Astrocyte (in vitro differentiated cells and primary cell): ENCODE results near the gene ADARB2. TPM values are rescaled to one million over a fixed set of nuclear protein-coding genes. Genes with fewer than 3 reads are reported as not detected.

ENCODE experiments used
- DNase-seq: peaks from one replicate; pipeline ENCODE4 v3.0.0-alpha.2; 2010; ENCODE audit warnings: low read depth
- FAIRE-seq: peaks from 2 replicates; lab custom pipeline; 2011; peaks lifted over from hg19 to GRCh38; lab: Jason Lieb, UNC
- H2AFZ ChIP-seq: 2 replicates; pipeline ENCODE4 v1.6.0; 2012; ENCODE audit warnings: low read depth, low read length, inconsistent platforms
- H3K27ac ChIP-seq: 2 replicates; pipeline ENCODE4 v1.5.1; 2011; ENCODE audit warnings: low read depth, low read length, inconsistent platforms
- H3K27me3 ChIP-seq: 2 replicates; pipeline ENCODE4 v1.6.0; 2011; ENCODE audit warnings: low read length, inconsistent platforms; ENCODE audit not compliant: insufficient read depth
- H3K36me3 ChIP-seq: 2 replicates; pipeline ENCODE4 v1.5.1; 2011; ENCODE audit warnings: low read length, inconsistent platforms; ENCODE audit not compliant: insufficient read depth
- H3K4me1 ChIP-seq: 2 replicates; pipeline ENCODE4 v1.5.1; 2011; ENCODE audit warnings: low read length, inconsistent platforms; ENCODE audit not compliant: insufficient read depth
- H3K4me2 ChIP-seq: 2 replicates; pipeline ENCODE4 v1.6.0; 2012; ENCODE audit warnings: low read length, inconsistent platforms
- H3K4me3 ChIP-seq: 2 replicates; pipeline ENCODE4 v1.5.1; 2011; ENCODE audit warnings: low read depth, mild to moderate bottlenecking, low read length, inconsistent platforms; ENCODE audit not compliant: insufficient read depth
- H3K79me2 ChIP-seq: 2 replicates; pipeline ENCODE4 v1.6.0; 2012; ENCODE audit warnings: mild to moderate bottlenecking, low read length, inconsistent platforms; ENCODE audit not compliant: insufficient read depth
- H3K9ac ChIP-seq: 2 replicates; pipeline ENCODE4 v1.6.0; 2012; ENCODE audit warnings: mild to moderate bottlenecking, low read length, inconsistent platforms
- H3K9me3 ChIP-seq: 2 replicates; pipeline ENCODE4 v1.5.1; 2012; ENCODE audit warnings: low read depth, mild to moderate bottlenecking, low read length, inconsistent platforms; ENCODE audit not compliant: insufficient read depth
- H4K20me1 ChIP-seq: 2 replicates; pipeline ENCODE4 v1.6.0; 2012; ENCODE audit warnings: low read length, inconsistent platforms; ENCODE audit not compliant: insufficient read depth
- H3K27ac Mint-ChIP-seq: one replicate; pipeline ENCODE4 v1.8.0; 2021; ENCODE audit warnings: mild to moderate bottlenecking, mixed read lengths; ENCODE audit not compliant: unreplicated experiment
- H3K27me3 Mint-ChIP-seq: one replicate; pipeline ENCODE4 v1.8.0; 2021; ENCODE audit warnings: low read depth, mixed read lengths; ENCODE audit not compliant: unreplicated experiment
- H3K36me3 Mint-ChIP-seq: one replicate; pipeline ENCODE4 v1.8.0; 2021; ENCODE audit warnings: low read depth, mixed read lengths; ENCODE audit not compliant: unreplicated experiment
- H3K4me1 Mint-ChIP-seq: one replicate; pipeline ENCODE4 v1.8.0; 2021; ENCODE audit warnings: low read depth, mixed read lengths; ENCODE audit not compliant: unreplicated experiment
- H3K4me3 Mint-ChIP-seq: one replicate; pipeline ENCODE4 v1.8.0; 2021; ENCODE audit warnings: mild to moderate bottlenecking, moderate library complexity, mixed read lengths; ENCODE audit not compliant: unreplicated experiment
- H3K9me3 Mint-ChIP-seq: one replicate; pipeline ENCODE4 v1.8.0; 2021; ENCODE audit warnings: mild to moderate bottlenecking, mixed read lengths; ENCODE audit not compliant: unreplicated experiment
- CTCF ChIP-seq: IDR thresholded peaks from 2 replicates; pipeline ENCODE4 v1.5.1; 2011; ENCODE audit warnings: low read depth, mild to moderate bottlenecking, inconsistent platforms, low read length, moderate library complexity; ENCODE audit not compliant: insufficient read depth
- EZH2 ChIP-seq: IDR thresholded peaks from 2 replicates; pipeline ENCODE4 v1.6.1; 2012; ENCODE audit warnings: mild to moderate bottlenecking, low read length, inconsistent platforms; ENCODE audit not compliant: insufficient read depth
- total RNA-seq: library from RNA; stranded (reverse); gene quantifications from 2 replicates; pipeline ENCODE4 v1.2.1, GENCODE V29; 2021

Gene ADARB2
- total RNA-seq, 1 donor from 2014 or later: 0.18 TPM

- Mint-ChIP-seq H3K4me3 (no peak overlapping the region), H3K4me1 (no peaks in the 10 kb centered on the region), H3K27ac (no peak overlapping the region), H3K9me3 (no peaks in the 10 kb centered on the region), H3K27me3 (no peaks in the 10 kb centered on the region), H3K36me3 (peaks cover 21% of the 10 kb centered on the region)
- no peak overlapping the region for H3K4me3 ChIP-seq
- FAIRE-seq (no peak), DNase-seq (no peak)
- H3K79me2 ChIP-seq: no peaks in the 10 kb centered on the region
- peaks cover 18% of the 10 kb centered on the region for H4K20me1 ChIP-seq
- H3K4me2 ChIP-seq: no peak overlapping the region
- peaks cover 29% of the 10 kb centered on the region for H3K36me3 ChIP-seq
- H3K27ac ChIP-seq: no peak overlapping the region
- H3K9me3 ChIP-seq: no peaks in the 10 kb centered on the region
- no peak overlapping the region for H2AFZ ChIP-seq
- TF ChIP-seq EZH2 (no peak), CTCF (no peak)
- H3K9ac ChIP-seq: no peak overlapping the region
- no peaks in the 10 kb centered on the region for H3K4me1 ChIP-seq
- H3K27me3 ChIP-seq: no peaks in the 10 kb centered on the region
Measured at GRCh38 chr10:1130995-1131790, 606.1 kb downstream of the ADARB2 start.

- no peaks in the 10 kb centered on the region for H3K27me3 Mint-ChIP-seq
- FAIRE-seq: no peak
- Histone ChIP-seq H3K4me2 (no peak overlapping the region), H3K4me1 (no peaks in the 10 kb centered on the region), H3K79me2 (no peaks in the 10 kb centered on the region), H3K27ac (no peak overlapping the region), H2AFZ (no peak overlapping the region), H3K9ac (no peak overlapping the region), H3K4me3 (no peak overlapping the region), H3K27me3 (no peaks in the 10 kb centered on the region), H4K20me1 (peaks cover 18% of the 10 kb centered on the region), H3K9me3 (no peaks in the 10 kb centered on the region), H3K36me3 (peaks cover 29% of the 10 kb centered on the region)
- TF ChIP-seq CTCF: no peak
- TF ChIP-seq EZH2: no peak
- peaks cover 26% of the 10 kb centered on the region for H3K36me3 Mint-ChIP-seq
- no peaks in the 10 kb centered on the region for H3K4me1 Mint-ChIP-seq
- H3K27ac Mint-ChIP-seq: no peak overlapping the region
- H3K9me3 Mint-ChIP-seq: no peaks in the 10 kb centered on the region
- no peak overlapping the region for H3K4me3 Mint-ChIP-seq
- no peak for DNase-seq
Measured at GRCh38 chr10:1130226-1130625, 607.1 kb downstream of the ADARB2 start.

DNA sequence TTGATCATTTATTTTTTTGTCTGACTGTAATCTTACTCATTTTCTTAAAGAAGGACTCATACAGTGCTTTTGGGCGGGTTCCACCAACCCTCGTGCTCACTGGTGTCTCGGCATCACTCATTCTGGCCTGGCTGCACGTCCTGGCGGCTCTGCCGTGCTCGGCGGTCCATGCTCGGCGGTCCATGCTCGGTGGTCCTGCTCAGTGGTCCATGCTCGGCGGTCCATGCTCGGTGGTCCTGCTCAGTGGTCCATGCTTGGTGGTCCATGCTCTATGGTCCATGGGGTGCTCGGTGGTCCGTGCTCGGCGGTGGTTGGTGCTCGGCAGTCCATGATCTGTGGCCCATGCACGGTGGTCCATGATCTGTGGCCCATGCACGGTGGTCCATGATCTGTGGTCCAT, 608.7 kb downstream of the ADARB2 start:
- Mint-ChIP-seq H3K4me1 (no peaks in the 10 kb centered on the region), H3K27me3 (no peaks in the 10 kb centered on the region), H3K36me3 (peaks cover 32% of the 10 kb centered on the region), H3K4me3 (no peak overlapping the region), H3K9me3 (no peaks in the 10 kb centered on the region), H3K27ac (no peak overlapping the region)
- H3K4me3 ChIP-seq: no peak overlapping the region
- TF ChIP-seq EZH2 (no peak), CTCF (no peak)
- no peak overlapping the region for H3K9ac ChIP-seq
- no peak overlapping the region for H3K4me2 ChIP-seq
- H3K79me2 ChIP-seq: no peaks in the 10 kb centered on the region
- FAIRE-seq: no peak
- no peak overlapping the region for H2AFZ ChIP-seq
- DNase-seq: no peak
- no peak overlapping the region for H3K27ac ChIP-seq
- H3K36me3 ChIP-seq: peaks cover 34% of the 10 kb centered on the region
- no peaks in the 10 kb centered on the region for H3K27me3 ChIP-seq
- H3K4me1 ChIP-seq: no peaks in the 10 kb centered on the region
- no peaks in the 10 kb centered on the region for H3K9me3 ChIP-seq
- H4K20me1 ChIP-seq: peaks cover 29% of the 10 kb centered on the region
